Cardiac muscle cell (in vitro differentiated cells and primary cell): ENCODE results near the gene ARNT2. TPM values are rescaled to one million over a fixed set of nuclear protein-coding genes. Genes with fewer than 3 reads are reported as not detected.

Source experiments
- DNase-seq, 2 donors: peaks; one replicate each; pipeline versions ENCODE4 v3.0.0 to v3.0.0-alpha.2; 2010 to 2017; ENCODE audit warnings: low read depth in 1 of 2, low spot score in 1 of 2
- H3K27ac ChIP-seq: fragments of 200-600 bp; sonication (generic); 2 replicates; pipeline ENCODE4 v1.5.1; 2016
- H3K27me3 ChIP-seq: fragments of 200-600 bp; sonication (generic); 2 replicates; pipeline ENCODE4 v1.6.0; 2016; ENCODE audit warnings: control low read depth
- H3K36me3 ChIP-seq: fragments of 200-600 bp; sonication (generic); 2 replicates; pipeline ENCODE4 v1.5.1; 2016; ENCODE audit warnings: control low read depth
- H3K4me1 ChIP-seq: fragments of 200-600 bp; sonication (generic); 2 replicates; pipeline ENCODE4 v1.8.1; 2017; ENCODE audit warnings: low read depth, mild to moderate bottlenecking, mixed run types
- H3K4me3 ChIP-seq: fragments of 200-600 bp; sonication (generic); 2 replicates; pipeline ENCODE4 v1.5.1; 2016; ENCODE audit warnings: mild to moderate bottlenecking
- H3K9me3 ChIP-seq: fragments of 200-600 bp; sonication (generic); 2 replicates; pipeline ENCODE4 v1.5.1; 2017; ENCODE audit warnings: low read depth, mild to moderate bottlenecking, control low read depth
- CTCF ChIP-seq: IDR thresholded peaks from 2 replicates; pipeline ENCODE4 v1.5.1; 2012; ENCODE audit warnings: low read depth, mild to moderate bottlenecking, low read length
- polyA plus RNA-seq: library from polyadenylated mRNA; unstranded; fragments of >200 nt; fragmentation: Nextera tagmentation; extraction: Ambion mirVana; gene quantifications from 2 replicates; pipeline ENCODE4 v1.2.1, GENCODE V29; 2016
- total RNA-seq: library from RNA; depleted of rRNA; stranded (reverse); fragments of >200 nt; gene quantifications from 2 replicates; pipeline ENCODE4 v1.2.3, GENCODE V29; 2016

ARNT2 gene
- total and polyA plus RNA-seq, 2 experiments from 2014 or later = 3.8 to 4.4 TPM

GRCh38 chr15:80440024-80440423 is 35.8 kb downstream of the ARNT2 start:
- DNase-seq = no peak
- Histone ChIP-seq H3K27me3 (no peaks in the 10 kb centered on the region), H3K27ac (no peak overlapping the region), H3K4me3 (no peak overlapping the region), H3K9me3 (no peaks in the 10 kb centered on the region), H3K4me1 (no peaks in the 10 kb centered on the region), H3K36me3 (no peaks in the 10 kb centered on the region)
- TF ChIP-seq CTCF = no peak

- no peak overlapping the region for H3K27ac ChIP-seq
- TF ChIP-seq CTCF = no peak
These were observed 36.9 kb downstream of the ARNT2 start for GRCh38 chr15:80441041-80441440.

GRCh38 chr15:80441714-80442113 is 37.5 kb downstream of the ARNT2 start:
- no peaks in the 10 kb centered on the region for H3K4me1 ChIP-seq
- H3K4me3 ChIP-seq = no peak overlapping the region

More at GRCh38 chr15:80441041-80441440, 36.9 kb downstream of the ARNT2 start:
- DNase-seq = no peak
- no peaks in the 10 kb centered on the region for H3K4me1 ChIP-seq
- H3K36me3 ChIP-seq = no peaks in the 10 kb centered on the region
- no peaks in the 10 kb centered on the region for H3K27me3 ChIP-seq
- no peak overlapping the region for H3K4me3 ChIP-seq
- H3K9me3 ChIP-seq = no peaks in the 10 kb centered on the region

GRCh38 chr15:80442728-80443403 is 38.7 kb downstream of the ARNT2 start:
- Histone ChIP-seq H3K27ac (no peak overlapping the region), H3K36me3 (no peaks in the 10 kb centered on the region), H3K4me3 (no peak overlapping the region), H3K27me3 (no peaks in the 10 kb centered on the region), H3K4me1 (no peaks in the 10 kb centered on the region), H3K9me3 (no peaks in the 10 kb centered on the region)
- DNase-seq = no peak
- no peak for TF ChIP-seq CTCF

More at GRCh38 chr15:80441714-80442113, 37.5 kb downstream of the ARNT2 start:
- Histone ChIP-seq H3K27me3 (no peaks in the 10 kb centered on the region), H3K27ac (no peak overlapping the region), H3K36me3 (no peaks in the 10 kb centered on the region), H3K9me3 (no peaks in the 10 kb centered on the region)
- DNase-seq = no peak
- no peak for TF ChIP-seq CTCF

- Histone ChIP-seq H3K27ac (no peak overlapping the region), H3K4me3 (no peak overlapping the region), H3K36me3 (no peaks in the 10 kb centered on the region), H3K9me3 (no peaks in the 10 kb centered on the region), H3K4me1 (no peaks in the 10 kb centered on the region), H3K27me3 (no peaks in the 10 kb centered on the region)
- DNase-seq = no peak
- no peak for TF ChIP-seq CTCF
These were observed 40.6 kb downstream of the ARNT2 start for GRCh38 chr15:80444680-80445251.
